DND-41 (cell line): Measurements from ENCODE around the gene SCUBE1.

ENCODE experiments used
- ATAC-seq: fragments of 200-7000 bp; cut with Tn5 transposase; 3 replicates; pipeline ENCODE4 v1.9.1; 2021; ENCODE audit warnings: low read depth; ENCODE audit not compliant: insufficient read depth
- DNase-seq: peaks from one replicate; pipeline ENCODE4 v3.0.0-alpha.2; 2020
- H2AFZ ChIP-seq: 2 replicates; pipeline ENCODE4 v1.6.0; 2012; ENCODE audit warnings: low read depth, low read length
- H3K27ac ChIP-seq: 2 replicates; pipeline ENCODE4 v1.5.1; 2012; ENCODE audit warnings: low read length, inconsistent platforms
- H3K27me3 ChIP-seq: fragments of 200-600 bp; sonication (generic); 2 replicates; pipeline ENCODE4 v1.6.0; 2012; ENCODE audit warnings: low read length, mild to moderate bottlenecking, inconsistent platforms; ENCODE audit not compliant: insufficient read depth, poor library complexity
- H3K36me3 ChIP-seq: 2 replicates; pipeline ENCODE4 v1.5.1; 2012; ENCODE audit warnings: low read length, inconsistent platforms; ENCODE audit not compliant: insufficient read depth
- H3K4me1 ChIP-seq: 2 replicates; pipeline ENCODE4 v1.5.1; 2012; ENCODE audit warnings: mild to moderate bottlenecking, low read length; ENCODE audit not compliant: insufficient read depth
- H3K4me2 ChIP-seq: 2 replicates; pipeline ENCODE4 v1.6.0; 2012; ENCODE audit warnings: mild to moderate bottlenecking, moderate library complexity, low read length, inconsistent platforms; ENCODE audit not compliant: insufficient read depth
- H3K4me3 ChIP-seq, 2 experiments: fragments of 200-600 bp in 1 of 2; shearing (Covaris generic) in 1 of 2; 2 replicates each; pipeline ENCODE4 v1.5.1; 2012 to 2016; ENCODE audit warnings: inconsistent platforms in 2 of 2, low read length in 2 of 2, mild to moderate bottlenecking in 2 of 2, low read depth in 1 of 2, moderate library complexity in 1 of 2
- H3K79me2 ChIP-seq: 2 replicates; pipeline ENCODE4 v1.6.0; 2012; ENCODE audit warnings: low read length, inconsistent platforms; ENCODE audit not compliant: insufficient read depth
- H3K9ac ChIP-seq: 2 replicates; pipeline ENCODE4 v1.6.0; 2012; ENCODE audit warnings: low read depth, mild to moderate bottlenecking, inconsistent platforms, low read length, moderate library complexity
- H3K9me3 ChIP-seq: 2 replicates; pipeline ENCODE4 v1.5.1; 2012; ENCODE audit warnings: low read length, moderate library complexity, mild to moderate bottlenecking, inconsistent platforms; ENCODE audit not compliant: insufficient read depth, severe bottlenecking
- H4K20me1 ChIP-seq: 2 replicates; pipeline ENCODE4 v1.6.0; 2012; ENCODE audit warnings: low read length; ENCODE audit not compliant: insufficient read depth
- EZH2 ChIP-seq: IDR thresholded peaks from 3 replicates; pipeline ENCODE4 v1.6.1; 2012; ENCODE audit warnings: borderline replicate concordance, low read depth, mild to moderate bottlenecking, moderate library complexity, low read length, inconsistent platforms; ENCODE audit not compliant: severe bottlenecking
- TF ChIP-seq, protein P1 (sequence below): IDR thresholded peaks from 2 replicates; pipeline ENCODE4 v1.5.1; 2012; ENCODE audit warnings: borderline replicate concordance, low read length, moderate library complexity, mild to moderate bottlenecking; ENCODE audit not compliant: poor library complexity, severe bottlenecking; ENCODE audit errors: extremely low read depth

Gene SCUBE1

DNA sequence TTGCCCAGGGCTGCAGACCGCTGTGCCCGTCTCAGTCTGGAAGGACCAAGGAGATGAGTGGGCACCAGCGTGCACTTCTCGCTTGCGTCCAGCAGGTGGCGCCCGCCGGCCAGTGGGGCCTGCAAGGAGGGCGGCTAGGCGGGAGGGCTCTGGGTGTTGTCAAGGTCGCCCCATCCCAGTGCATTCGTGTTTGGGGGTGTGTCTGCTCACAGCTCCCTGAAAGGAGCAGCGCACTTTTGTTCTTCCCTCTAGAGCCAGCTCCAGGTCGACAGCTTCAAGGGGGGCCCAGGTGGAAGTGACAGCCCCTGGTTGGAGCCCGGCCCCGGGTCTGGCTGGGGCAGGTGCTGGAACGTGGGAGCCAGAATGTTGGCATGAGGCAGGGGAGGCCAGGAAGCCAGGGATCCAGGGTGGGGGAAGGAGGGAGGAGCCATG, 45.3 kb upstream of the SCUBE1 start:
- Histone ChIP-seq H3K27ac (no peak overlapping the region), H3K9me3 (no peaks in the 10 kb centered on the region), H3K4me1 (no peaks in the 10 kb centered on the region), H3K27me3 (peaks cover 17% of the 10 kb centered on the region), H4K20me1 (0 out of 2 replicates have a peak, but pooled peaks cover 9% of the 10 kb centered on the region), H3K4me2 (no peak overlapping the region), H2AFZ (no peak overlapping the region), H3K79me2 (no peaks in the 10 kb centered on the region), H3K36me3 (no peaks in the 10 kb centered on the region), H3K4me3 (no peak overlapping the region), H3K9ac (no peak overlapping the region)
- DNase-seq: peak; percentile 76
- ATAC-seq: peak; percentile 86
- no peak for TF ChIP-seq EZH2
- TF ChIP-seq, protein P1, sequence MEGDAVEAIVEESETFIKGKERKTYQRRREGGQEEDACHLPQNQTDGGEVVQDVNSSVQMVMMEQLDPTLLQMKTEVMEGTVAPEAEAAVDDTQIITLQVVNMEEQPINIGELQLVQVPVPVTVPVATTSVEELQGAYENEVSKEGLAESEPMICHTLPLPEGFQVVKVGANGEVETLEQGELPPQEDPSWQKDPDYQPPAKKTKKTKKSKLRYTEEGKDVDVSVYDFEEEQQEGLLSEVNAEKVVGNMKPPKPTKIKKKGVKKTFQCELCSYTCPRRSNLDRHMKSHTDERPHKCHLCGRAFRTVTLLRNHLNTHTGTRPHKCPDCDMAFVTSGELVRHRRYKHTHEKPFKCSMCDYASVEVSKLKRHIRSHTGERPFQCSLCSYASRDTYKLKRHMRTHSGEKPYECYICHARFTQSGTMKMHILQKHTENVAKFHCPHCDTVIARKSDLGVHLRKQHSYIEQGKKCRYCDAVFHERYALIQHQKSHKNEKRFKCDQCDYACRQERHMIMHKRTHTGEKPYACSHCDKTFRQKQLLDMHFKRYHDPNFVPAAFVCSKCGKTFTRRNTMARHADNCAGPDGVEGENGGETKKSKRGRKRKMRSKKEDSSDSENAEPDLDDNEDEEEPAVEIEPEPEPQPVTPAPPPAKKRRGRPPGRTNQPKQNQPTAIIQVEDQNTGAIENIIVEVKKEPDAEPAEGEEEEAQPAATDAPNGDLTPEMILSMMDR: peak; percentile 96

DNA sequence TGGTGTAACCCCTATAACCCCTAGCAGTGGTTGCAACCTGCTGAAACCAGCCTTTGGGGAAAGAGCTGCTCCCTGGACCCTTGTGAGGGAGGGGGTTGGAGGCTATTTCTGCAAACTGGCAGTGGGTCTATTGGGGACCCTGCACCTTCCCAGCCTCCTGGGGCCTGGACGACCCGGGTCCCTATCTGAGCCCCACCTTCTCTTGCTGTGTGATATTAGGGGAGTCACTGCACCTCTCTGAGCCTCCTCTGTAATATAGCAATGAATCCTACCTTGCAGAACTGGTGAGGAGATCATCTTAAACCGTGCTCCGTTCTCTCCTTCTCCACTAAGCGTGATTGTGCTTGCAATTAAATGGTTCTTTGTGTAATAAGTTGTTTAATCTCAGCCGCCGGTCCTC, 44.6 kb upstream of the SCUBE1 start:
- Histone ChIP-seq H3K9ac (no peak overlapping the region), H3K9me3 (no peaks in the 10 kb centered on the region), H3K27ac (no peak overlapping the region), H3K36me3 (no peaks in the 10 kb centered on the region), H4K20me1 (0 out of 2 replicates have a peak, but pooled peaks cover 9% of the 10 kb centered on the region), H2AFZ (no peak overlapping the region), H3K4me1 (no peaks in the 10 kb centered on the region), H3K27me3 (peaks cover 17% of the 10 kb centered on the region), H3K79me2 (no peaks in the 10 kb centered on the region), H3K4me2 (no peak overlapping the region), H3K4me3 (no peak overlapping the region)
- no peak for TF ChIP-seq EZH2
- TF ChIP-seq, protein P1: no peak
- ATAC-seq (no peak), DNase-seq (no peak)

DNA sequence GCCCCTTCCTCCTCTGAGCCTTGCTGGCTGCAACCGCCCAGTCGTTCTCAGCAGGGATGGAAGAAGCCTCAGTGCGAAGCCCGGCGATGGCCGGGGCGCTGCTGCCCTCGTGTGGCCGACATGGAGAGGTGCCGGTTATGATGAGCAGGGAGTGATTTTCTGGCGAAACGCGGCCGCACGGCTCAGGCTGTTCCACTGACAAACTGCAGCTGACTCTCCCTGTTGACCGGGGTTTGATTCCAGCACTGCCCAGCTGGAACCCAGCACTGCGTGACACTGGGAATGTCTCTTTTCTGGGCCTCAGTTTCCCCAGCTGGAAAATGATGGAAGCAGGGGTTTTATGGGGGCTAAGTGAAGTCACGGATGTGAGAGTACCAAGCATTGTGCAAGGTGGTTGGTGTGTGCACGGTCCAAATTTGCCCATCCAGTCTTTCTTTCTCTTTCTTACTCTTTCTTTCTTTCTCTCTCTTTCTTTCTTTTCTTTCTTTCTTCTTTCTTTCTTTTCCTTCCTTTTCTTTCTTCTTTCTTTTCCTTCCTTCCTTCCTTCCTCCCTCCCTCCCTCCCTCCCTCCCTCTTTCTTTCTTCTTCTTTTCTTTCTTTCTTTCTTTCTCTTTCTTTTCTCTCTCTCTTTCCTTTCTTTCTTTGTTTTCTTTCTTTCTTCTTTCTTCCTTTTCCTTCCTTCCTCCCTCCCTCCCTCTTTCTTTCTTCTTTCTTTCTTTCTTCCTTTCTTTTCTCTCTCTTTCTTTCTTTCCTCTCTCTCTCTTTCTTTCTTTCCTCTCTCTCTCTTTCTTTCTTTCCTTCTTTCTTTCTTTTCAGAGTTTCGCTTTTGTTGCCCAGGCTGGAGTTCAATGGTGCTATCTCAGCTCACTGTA, 42.8 kb upstream of the SCUBE1 start:
- ATAC-seq (peak; percentile 90), DNase-seq (peak; percentile 76)
- no peak overlapping the region for H2AFZ ChIP-seq
- H3K79me2 ChIP-seq: no peaks in the 10 kb centered on the region
- TF ChIP-seq EZH2: peak; percentile 60
- TF ChIP-seq, protein P1: peak; percentile 95
- 0 out of 2 replicates have a peak, but pooled peaks cover 9% of the 10 kb centered on the region for H4K20me1 ChIP-seq
- H3K9me3 ChIP-seq: no peaks in the 10 kb centered on the region
- peaks cover 20% of the 10 kb centered on the region for H3K27me3 ChIP-seq
- H3K9ac ChIP-seq: no peak overlapping the region
- H3K27ac ChIP-seq: no peak overlapping the region
- peaks cover 5% of the 10 kb centered on the region; the same call in 1 of the 2 replicates for H3K4me1 ChIP-seq
- no peak overlapping the region for H3K4me3 ChIP-seq
- no peaks in the 10 kb centered on the region for H3K36me3 ChIP-seq
- no peak overlapping the region for H3K4me2 ChIP-seq
